Natural killer cell (primary cell): ENCODE measurements around the gene LANCL1. TPM values are rescaled to one million over a fixed set of nuclear protein-coding genes. Genes with fewer than 3 reads are reported as not detected.

Source experiments
- ATAC-seq, 3 donors: fragments of 150-1000 bp in 2 of 3; fragments of 200-7000 bp in 1 of 3; cut with Tn5 transposase; 1 replicate in 1 of 3; 2 replicates in 2 of 3; pipeline ENCODE4 v1.10.0; 2021; ENCODE audit warnings: mild to moderate bottlenecking in 2 of 3, moderate library complexity in 2 of 3
- DNase-seq, 2 donors: peaks; one replicate each; pipeline versions ENCODE4 v3.0.0 to v3.0.0-alpha.2; 2013 to 2021; ENCODE audit warnings: mixed read lengths in 1 of 2
- H3K27ac ChIP-seq: one replicate; pipeline ENCODE4 v1.5.1; 2013; ENCODE audit warnings: mild to moderate bottlenecking, low read length
- H3K27me3 ChIP-seq: one replicate; pipeline ENCODE4 v1.6.1; 2013; ENCODE audit warnings: low read length; ENCODE audit not compliant: control insufficient read depth, insufficient read depth
- H3K36me3 ChIP-seq: one replicate; pipeline ENCODE4 v1.6.1; 2013; ENCODE audit warnings: low read length; ENCODE audit not compliant: control insufficient read depth, insufficient read depth
- H3K4me1 ChIP-seq: one replicate; pipeline ENCODE4 v1.6.1; 2013; ENCODE audit warnings: low read length; ENCODE audit not compliant: control insufficient read depth, insufficient read depth
- H3K4me3 ChIP-seq: one replicate; pipeline ENCODE4 v1.5.1; 2013; ENCODE audit warnings: low read length
- H3K9me3 ChIP-seq: one replicate; pipeline ENCODE4 v1.6.1; 2013; ENCODE audit warnings: low read length; ENCODE audit not compliant: control insufficient read depth, insufficient read depth
- H3K27ac Mint-ChIP-seq, 2 donors: one replicate each; pipeline ENCODE4 v1.8.0; 2022; ENCODE audit warnings: mild to moderate bottlenecking in 2 of 2, mixed read lengths in 2 of 2, moderate library complexity in 1 of 2
- H3K27me3 Mint-ChIP-seq, 2 donors: one replicate each; pipeline ENCODE4 v1.8.0; 2022; ENCODE audit warnings: low read depth in 2 of 2, mixed read lengths in 2 of 2
- H3K36me3 Mint-ChIP-seq: one replicate; pipeline ENCODE4 v1.8.0; 2022; ENCODE audit warnings: mixed read lengths
- H3K4me1 Mint-ChIP-seq, 2 donors: one replicate each; pipeline ENCODE4 v1.8.0; 2022; ENCODE audit warnings: mixed read lengths in 2 of 2
- H3K4me3 Mint-ChIP-seq: one replicate; pipeline ENCODE4 v1.8.0; 2022; ENCODE audit warnings: mild to moderate bottlenecking, moderate library complexity, mixed read lengths
- H3K9me3 Mint-ChIP-seq, 2 donors: one replicate each; pipeline ENCODE4 v1.8.0; 2022; ENCODE audit warnings: mixed read lengths in 2 of 2
- WGBS: methylation state at CpG from one replicate; pipeline ENCODE4 v1.1.7; 2013; ENCODE audit warnings: missing lambda C conversion rate; ENCODE audit not compliant: insufficient coverage; 5-methylcytosine and 5-hydroxymethylcytosine counted together
- intact Hi-C: fragments of 100-400 bp; cut with micrococcal nuclease; formaldehyde crosslinking; loops from one replicate; pipeline ENCODE4 v1.14.2; 2022
- total RNA-seq, 4 donors: library from RNA; stranded (reverse); fragments of 120-200 nt in 1 of 4; gene quantifications; one replicate each; pipeline versions ENCODE4 v1.2.3 to v1.2.4, GENCODE V29; 2013 to 2022
- TF ChIP-seq, protein P1 (sequence below): fragments of 200-600 bp; IDR thresholded peaks from one replicate; pipeline ENCODE4 v1.8.0; 2022; ENCODE audit warnings: antibody characterized with exemption

Gene LANCL1
- total RNA-seq, 3 donors from 2014 or later (not counting 1 experiment from before 2014, with no cell fraction given) = 21.0 to 27.0 (median 24.4) TPM

DNA sequence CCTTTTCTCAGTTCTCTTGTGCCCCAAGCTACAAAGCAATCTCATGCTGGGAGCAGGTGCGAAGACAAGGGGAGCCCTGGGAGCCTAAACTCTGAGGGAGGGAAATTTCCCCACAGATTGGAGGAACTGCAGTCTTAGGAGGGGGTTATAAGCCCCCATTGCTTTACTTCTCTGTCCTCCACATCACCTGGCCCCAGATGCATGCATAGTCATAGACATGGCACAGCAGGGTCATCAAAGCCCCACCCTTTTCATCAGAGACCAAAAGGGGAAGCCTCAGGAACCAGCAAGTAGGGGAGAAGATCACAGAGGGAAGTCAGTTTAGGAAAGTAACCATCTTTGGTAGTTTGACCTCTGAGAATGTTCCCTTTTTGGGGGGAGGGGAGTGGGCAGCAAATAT is 33.7 kb downstream of the LANCL1 start:
- H3K27ac ChIP-seq = no peak overlapping the region
- TF ChIP-seq, protein P1, sequence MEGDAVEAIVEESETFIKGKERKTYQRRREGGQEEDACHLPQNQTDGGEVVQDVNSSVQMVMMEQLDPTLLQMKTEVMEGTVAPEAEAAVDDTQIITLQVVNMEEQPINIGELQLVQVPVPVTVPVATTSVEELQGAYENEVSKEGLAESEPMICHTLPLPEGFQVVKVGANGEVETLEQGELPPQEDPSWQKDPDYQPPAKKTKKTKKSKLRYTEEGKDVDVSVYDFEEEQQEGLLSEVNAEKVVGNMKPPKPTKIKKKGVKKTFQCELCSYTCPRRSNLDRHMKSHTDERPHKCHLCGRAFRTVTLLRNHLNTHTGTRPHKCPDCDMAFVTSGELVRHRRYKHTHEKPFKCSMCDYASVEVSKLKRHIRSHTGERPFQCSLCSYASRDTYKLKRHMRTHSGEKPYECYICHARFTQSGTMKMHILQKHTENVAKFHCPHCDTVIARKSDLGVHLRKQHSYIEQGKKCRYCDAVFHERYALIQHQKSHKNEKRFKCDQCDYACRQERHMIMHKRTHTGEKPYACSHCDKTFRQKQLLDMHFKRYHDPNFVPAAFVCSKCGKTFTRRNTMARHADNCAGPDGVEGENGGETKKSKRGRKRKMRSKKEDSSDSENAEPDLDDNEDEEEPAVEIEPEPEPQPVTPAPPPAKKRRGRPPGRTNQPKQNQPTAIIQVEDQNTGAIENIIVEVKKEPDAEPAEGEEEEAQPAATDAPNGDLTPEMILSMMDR = no peak
- no peak overlapping the region for H3K4me3 Mint-ChIP-seq
- no peak overlapping the region for H3K27ac Mint-ChIP-seq
- H3K4me3 ChIP-seq = no peak overlapping the region
- ATAC-seq = no peak
- H3K36me3 ChIP-seq = peaks cover 24% of the 10 kb centered on the region
- no peaks in the 10 kb centered on the region for H3K9me3 ChIP-seq
- peaks cover under 1 to 7% of the 10 kb centered on the region in 2 donors for H3K9me3 Mint-ChIP-seq
- no peak for DNase-seq
- 100% methylated on average over 1 of the region's 1 CpG for WGBS
- no peaks in the 10 kb centered on the region for H3K4me1 ChIP-seq
- peaks cover 27% of the 10 kb centered on the region for H3K36me3 Mint-ChIP-seq
- H3K4me1 Mint-ChIP-seq = peaks cover 15 to 20% of the 10 kb centered on the region in 2 donors
- H3K27me3 Mint-ChIP-seq = no peaks in the 10 kb centered on the region
- H3K27me3 ChIP-seq = no peaks in the 10 kb centered on the region
- intact Hi-C loops = no loop called here

DNA sequence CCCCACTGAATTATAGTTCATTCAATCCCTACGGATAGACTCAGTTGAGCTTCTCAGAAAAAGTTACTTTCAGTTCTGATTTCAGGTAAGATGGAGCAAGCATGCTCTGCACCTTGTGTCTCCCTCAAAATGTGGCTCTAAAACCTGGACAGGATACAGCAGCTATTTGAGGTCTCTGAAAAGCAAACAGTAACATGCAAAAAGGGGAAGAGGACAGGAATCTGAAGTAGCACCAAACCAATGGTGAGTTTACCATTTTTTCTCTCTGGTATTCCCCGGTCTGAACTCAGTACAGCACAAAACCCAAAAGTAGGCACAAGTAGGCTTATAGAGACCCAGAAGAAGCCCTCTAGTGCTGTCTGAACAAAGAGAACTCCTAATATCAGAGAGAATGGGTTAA is 34.1 kb downstream of the LANCL1 start:
- H3K27me3 Mint-ChIP-seq = no peaks in the 10 kb centered on the region
- Histone ChIP-seq H3K4me1 (no peaks in the 10 kb centered on the region), H3K27me3 (no peaks in the 10 kb centered on the region), H3K4me3 (no peak overlapping the region), H3K9me3 (no peaks in the 10 kb centered on the region), H3K36me3 (peaks cover 24% of the 10 kb centered on the region), H3K27ac (no peak overlapping the region)
- no peak overlapping the region for H3K27ac Mint-ChIP-seq
- H3K4me3 Mint-ChIP-seq = no peak overlapping the region
- peaks cover 24% of the 10 kb centered on the region for H3K36me3 Mint-ChIP-seq
- H3K9me3 Mint-ChIP-seq = peaks cover 0 to 7% of the 10 kb centered on the region in 2 donors
- intact Hi-C loops = no loop called here
- ATAC-seq = no peak
- 52% methylated on average over 2 of the region's 2 CpGs for WGBS
- no peak for DNase-seq
- TF ChIP-seq, protein P1 = no peak
- peaks cover 15 to 20% of the 10 kb centered on the region in 2 donors for H3K4me1 Mint-ChIP-seq

DNA sequence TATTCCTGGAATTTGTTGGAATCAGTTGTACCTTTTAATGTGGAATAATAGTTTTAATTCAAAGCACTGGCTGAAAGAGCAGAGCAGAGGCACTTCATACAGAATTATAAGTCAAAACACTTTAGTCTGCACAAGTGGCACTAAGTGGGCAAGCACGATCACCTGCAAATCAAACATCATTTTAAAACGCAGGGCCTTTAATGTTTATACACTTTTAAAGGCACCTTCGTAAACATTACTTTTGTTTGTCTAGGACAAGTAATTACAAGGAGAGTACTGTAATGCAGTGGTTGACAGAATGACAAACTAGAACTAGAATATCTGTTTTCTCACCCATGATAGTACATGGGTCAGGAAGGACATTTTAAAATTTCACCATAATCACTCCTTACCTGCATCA is 36.4 kb downstream of the LANCL1 start:
- peaks cover 42% of the 10 kb centered on the region for H3K36me3 ChIP-seq
- intact Hi-C loops = no loop called here
- DNase-seq = no peak
- H3K36me3 Mint-ChIP-seq = peaks cover 22% of the 10 kb centered on the region
- no peak overlapping the region for H3K27ac ChIP-seq
- no peaks in the 10 kb centered on the region for H3K27me3 Mint-ChIP-seq
- 93% methylated on average over 3 of the region's 3 CpGs for WGBS
- TF ChIP-seq, protein P1 = no peak
- peaks cover 8 to 14% of the 10 kb centered on the region in 2 donors for H3K4me1 Mint-ChIP-seq
- no peak for ATAC-seq
- no peaks in the 10 kb centered on the region for H3K9me3 ChIP-seq
- H3K4me3 Mint-ChIP-seq = no peak overlapping the region
- H3K9me3 Mint-ChIP-seq = no peaks in the 10 kb centered on the region
- no peak overlapping the region for H3K4me3 ChIP-seq
- no peak overlapping the region for H3K27ac Mint-ChIP-seq
- H3K27me3 ChIP-seq = no peaks in the 10 kb centered on the region
- no peaks in the 10 kb centered on the region for H3K4me1 ChIP-seq

DNA sequence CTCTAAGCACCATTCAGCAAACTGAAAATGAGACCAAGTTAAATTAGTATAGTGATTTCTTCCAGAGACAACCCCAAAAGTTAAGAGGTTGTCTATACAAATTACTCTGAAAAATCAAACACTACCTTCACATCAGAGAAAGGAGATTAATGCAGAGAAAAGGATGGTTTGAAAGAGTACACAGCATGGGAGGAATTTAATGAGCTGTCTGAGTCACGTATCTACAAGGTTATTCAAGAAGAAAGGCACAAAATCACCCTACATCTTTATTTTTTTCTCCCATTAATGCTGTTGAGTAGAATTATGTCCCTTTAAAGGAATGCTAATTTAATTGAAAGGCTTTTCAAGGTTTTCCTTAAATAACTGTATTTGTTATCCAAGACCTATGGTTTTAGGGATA is 41.1 kb downstream of the LANCL1 start:
- intact Hi-C loops = no loop called here
- whole genome bisulfite sequencing = no CpG with 5 or more reads among the region's 1 CpG
- DNase-seq = no peak

More for the DNA sequence above, 41.1 kb downstream of the LANCL1 start:
- no peak overlapping the region for H3K4me3 Mint-ChIP-seq
- no peaks in the 10 kb centered on the region for H3K4me1 Mint-ChIP-seq
- peaks cover 0 to 2% of the 10 kb centered on the region in 2 donors for H3K9me3 Mint-ChIP-seq
- Histone ChIP-seq H3K4me3 (no peak overlapping the region), H3K36me3 (peaks cover 72% of the 10 kb centered on the region), H3K27ac (no peak overlapping the region), H3K27me3 (no peaks in the 10 kb centered on the region), H3K4me1 (no peaks in the 10 kb centered on the region), H3K9me3 (no peaks in the 10 kb centered on the region)
- H3K27ac Mint-ChIP-seq = no peak overlapping the region
- no peak for ATAC-seq
- H3K36me3 Mint-ChIP-seq = peaks cover 64% of the 10 kb centered on the region
- no peaks in the 10 kb centered on the region for H3K27me3 Mint-ChIP-seq
- TF ChIP-seq, protein P1 = no peak
